Middle frontal gyrus (tissue), 1 donor: ENCODE data around the gene DGKG.

ENCODE experiments used
- DNase-seq: peaks from one replicate; pipeline ENCODE4 v3.0.0-alpha.2; 2015; ENCODE audit warnings: low spot score; ENCODE audit errors: extremely low spot score

DGKG gene

DNA sequence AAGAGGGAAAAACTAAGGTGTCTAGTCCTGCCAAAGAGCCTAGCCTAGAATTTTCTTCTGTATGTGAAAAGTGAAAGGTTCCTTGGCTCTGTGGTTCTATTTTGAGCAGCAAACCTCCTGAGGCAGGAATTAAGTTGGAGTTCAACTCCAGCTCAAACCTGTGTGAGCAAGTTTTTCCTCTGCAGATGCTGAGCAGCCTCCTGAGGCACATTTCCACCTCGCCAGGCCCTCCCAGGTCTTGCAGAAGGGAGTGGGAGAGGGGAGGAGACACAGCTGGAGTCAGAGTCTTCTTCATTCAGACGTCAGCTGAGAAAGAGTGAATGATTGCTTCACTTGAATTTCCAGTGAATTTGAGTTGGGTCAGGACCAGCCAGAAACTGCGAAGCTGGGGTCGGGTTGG, 183.6 kb downstream of the DGKG start:
- DNase-seq = no peak

DNA sequence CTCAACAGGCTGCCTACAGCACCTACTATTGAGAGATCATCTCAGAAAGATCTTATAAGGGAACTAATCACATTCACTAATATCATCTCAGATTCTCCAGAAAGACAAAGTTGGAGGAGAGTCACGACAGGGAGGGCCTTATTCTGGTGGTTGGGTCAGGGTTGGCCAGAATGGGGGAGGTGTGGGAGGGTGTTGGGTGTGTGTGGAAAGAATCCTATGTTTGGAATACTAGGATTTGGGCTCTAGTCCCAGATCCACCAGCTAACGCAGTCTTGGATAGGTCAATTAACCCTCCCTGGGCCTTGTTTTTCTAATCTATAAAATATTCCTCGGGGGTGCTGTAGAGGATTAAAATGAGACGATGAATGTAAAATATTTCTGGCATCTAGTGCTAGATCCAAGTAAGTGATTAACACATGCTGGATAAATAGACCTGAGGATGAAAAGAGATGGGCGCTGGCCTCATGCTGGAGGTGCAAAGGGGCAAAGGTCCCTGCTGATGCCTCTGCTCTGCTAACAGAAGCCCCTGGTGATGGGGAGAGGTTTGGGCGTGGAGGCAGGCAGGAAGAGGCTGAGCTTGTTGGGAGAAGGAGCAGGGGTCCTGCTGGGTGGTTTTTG, 185.6 kb downstream of the DGKG start:
- no peak for DNase-seq

DNA sequence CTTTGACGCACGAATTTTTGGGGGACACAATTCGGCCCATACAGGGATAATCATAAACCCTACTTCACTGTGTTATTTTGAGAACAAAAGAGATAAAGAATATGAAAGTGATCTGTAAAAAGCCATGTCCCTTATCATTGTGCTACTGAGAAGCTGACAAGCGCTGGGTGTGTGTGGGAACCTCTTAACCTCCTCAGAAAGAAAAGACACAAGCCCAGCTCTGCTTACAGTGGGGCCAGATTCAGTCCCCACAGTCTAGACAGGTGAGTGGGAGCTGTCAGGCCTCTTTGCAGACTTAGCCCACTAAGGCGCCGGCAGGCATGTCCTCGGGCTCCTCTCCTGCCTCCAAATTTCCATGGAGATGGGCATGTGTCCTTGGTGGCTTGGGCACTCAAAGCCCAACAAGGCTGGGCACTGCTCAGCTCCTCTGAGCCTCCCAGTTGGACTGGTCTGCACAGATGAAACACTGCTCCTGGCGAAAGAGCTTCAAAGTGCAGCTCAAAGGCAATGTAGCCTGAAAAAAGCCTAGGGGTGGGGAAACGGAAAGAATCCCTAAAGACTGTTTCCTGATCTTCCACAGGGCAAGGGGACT, 188.7 kb downstream of the DGKG start:
- no peak for DNase-seq

DNA sequence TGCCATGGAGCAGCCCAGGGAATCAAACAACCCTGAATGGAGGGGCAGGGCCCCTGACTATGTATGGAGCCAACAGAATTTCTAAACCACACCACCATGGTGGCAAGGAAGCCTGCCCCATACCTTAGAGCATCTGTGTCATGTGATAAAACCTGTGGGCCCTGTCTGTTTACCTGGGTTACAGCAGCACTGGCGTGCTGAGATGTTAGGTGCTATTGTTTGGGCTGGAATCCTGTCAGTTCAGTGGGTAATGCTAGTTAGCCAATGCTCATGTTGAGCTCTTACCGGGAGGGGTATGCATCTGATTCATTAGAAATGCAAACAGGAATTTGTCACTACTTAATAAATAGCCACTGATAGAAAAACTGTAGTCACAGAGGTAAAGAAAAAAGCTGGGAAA, 189.7 kb downstream of the DGKG start:
- DNase-seq = no peak

DNA sequence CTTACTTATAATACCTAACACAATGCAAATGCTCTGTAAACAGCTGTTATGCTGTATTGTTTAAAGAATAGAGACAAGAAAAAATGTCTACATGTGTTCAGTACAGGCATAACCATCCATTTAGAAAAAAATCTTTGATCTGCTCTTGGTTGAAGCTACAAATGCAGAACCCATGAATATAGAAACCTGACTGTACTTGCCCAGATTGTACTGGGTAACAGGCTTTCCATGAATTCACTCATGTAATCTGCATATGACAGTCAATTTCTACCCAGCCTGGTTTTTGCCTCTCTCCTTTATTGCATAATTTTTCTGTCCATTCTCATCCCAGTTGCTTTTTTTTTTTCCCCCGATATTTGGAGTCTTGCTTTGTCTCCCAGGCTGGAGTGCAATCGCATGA, 190.5 kb downstream of the DGKG start:
- no peak for DNase-seq

DNA sequence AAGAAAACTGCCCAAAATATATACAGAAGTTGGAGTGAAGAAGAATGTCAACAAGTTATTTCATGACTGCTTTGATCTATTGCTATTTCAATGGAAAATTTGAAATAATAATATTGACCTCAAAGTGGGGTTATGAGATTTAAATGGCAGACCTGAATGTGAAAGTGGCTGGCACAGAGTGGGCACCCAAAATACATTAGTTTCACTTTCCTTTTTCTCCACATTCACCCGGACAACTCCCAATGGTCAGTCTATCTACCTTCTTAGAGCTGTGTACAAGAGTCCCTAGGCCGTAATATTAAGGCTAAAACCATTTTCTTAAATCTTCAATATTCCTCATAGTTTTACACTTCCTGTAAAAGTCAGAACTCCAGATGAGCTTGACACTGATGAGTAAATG, 191.5 kb downstream of the DGKG start:
- no peak for DNase-seq

DNA sequence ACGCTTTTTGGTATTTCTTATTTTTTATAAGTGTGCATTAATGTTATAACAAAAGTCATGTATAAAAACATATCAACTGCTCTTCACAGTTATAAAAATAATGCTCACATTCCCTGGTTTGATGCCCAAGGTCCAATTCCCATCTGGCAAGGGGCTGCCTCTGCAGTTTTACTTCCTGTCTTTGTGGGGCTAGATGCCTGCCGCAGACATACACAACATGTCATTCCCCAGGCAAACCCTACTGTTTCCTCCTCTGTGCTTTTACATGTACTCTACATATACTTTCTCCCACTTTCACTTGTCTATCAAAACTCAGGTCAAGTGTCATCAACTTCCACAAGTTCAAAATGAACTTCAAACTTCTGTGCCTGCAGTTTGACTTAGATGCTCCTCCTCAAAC, 192.7 kb downstream of the DGKG start:
- DNase-seq = no peak

DNA sequence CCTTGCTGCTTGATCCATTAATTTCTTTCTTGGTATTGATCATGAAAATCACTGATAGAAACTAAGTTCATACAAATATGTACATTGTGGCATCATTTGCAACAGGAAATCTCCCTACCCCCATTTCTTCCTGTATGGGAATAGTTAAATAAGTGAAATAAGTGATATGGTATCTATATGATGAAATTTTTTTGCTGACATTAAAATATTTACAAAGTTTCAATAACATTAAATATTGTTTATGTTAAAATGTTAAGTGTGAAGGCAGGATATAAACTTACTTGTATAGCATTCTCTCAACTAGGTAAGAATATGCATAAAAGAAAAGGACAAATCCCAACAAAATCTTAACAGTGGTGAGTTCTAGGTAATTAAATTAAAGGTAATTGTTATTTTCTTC, 193.1 kb downstream of the DGKG start:
- DNase-seq = no peak

DNA sequence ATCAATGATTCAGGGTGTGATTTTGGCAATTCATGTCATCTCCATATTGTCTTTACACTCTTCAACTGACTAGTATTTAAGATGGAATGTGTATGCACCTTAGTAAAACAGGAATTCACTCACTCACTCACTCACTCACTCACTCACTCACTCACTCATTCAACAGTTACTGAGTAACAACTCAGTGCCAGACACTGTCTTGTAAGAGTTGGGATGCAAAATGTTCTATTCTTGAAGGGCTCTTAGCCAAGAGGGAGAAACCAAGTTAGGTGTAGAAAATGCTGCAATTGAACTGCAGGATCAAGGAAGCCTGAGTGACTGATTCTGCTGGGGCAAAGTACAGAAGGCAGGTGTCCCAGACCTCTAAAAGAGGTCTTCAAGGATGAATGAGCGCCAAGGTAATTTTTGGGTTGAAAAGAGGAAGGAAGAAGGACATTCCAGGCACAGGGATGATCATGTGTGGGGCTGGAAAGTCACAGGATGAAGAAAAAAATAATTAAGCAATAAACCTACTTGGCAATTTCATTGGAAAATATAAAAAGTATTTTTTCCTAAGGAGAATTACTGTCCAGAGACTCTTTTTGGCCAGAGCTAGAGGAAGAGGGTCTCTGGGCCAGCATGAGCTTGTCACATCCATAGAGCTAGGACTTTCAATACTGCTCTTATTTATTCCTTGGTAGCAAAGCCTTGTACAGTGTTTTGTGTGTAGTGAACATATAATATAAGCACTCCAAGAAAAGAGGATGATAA, 194.2 kb downstream of the DGKG start:
- DNase-seq = peak; percentile 13

DNA sequence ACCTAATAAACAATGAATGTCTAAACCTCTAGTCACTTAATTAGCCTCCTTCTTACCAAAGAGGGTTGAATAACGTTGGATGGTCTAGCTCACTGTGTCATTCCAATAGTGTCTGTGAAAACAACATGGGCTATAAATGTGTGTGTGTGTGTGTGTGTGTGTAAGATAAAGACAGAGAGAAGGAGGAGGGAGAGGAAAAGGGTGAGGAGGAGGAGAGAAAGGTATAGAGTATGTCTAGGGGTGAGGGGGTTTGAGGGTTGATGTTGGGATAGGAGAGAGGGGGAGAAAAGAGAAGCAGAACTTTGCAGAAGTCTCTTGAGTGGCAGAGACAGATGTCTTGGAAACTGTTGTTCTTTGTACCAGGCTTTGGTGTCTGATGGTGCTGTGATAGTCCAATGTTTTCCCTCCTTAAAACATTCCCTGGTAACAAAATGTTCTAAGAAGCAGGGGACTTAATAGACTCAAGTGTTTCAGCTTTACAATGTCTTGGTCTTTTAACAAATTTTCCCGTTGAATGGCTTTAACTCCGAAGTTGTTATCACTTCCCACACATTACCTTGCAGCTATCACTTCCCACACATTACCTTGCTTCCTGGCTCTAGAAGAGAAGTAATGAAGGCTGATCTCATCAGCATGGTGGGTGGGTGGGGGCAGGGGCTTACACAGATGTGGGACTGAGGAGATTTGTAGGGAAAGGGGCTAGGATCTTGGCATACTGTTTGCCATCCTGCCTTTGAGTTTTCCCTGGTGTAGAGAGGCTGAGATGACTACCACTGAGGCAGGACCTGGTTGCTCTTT, 195.3 kb downstream of the DGKG start:
- DNase-seq = peak; percentile 16

DNA sequence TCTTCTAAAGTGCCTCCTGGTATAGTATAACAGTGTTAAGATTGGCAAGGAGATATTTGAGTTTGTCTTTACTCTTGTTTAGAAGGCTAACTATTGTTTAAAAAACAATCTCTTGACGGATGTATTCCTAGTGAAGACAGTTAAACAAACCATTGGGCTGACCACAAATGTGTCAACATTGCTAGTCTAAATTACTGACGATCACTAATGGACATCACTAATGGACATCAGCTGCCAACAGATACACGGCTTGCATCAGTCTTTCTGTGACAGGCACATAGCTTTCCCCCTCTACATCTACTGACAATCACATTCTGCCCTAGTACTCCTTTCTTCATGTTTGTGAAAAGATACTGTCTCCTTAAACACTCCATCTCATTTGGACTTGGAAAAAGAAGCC, 196.0 kb downstream of the DGKG start:
- DNase-seq = no peak

DNA sequence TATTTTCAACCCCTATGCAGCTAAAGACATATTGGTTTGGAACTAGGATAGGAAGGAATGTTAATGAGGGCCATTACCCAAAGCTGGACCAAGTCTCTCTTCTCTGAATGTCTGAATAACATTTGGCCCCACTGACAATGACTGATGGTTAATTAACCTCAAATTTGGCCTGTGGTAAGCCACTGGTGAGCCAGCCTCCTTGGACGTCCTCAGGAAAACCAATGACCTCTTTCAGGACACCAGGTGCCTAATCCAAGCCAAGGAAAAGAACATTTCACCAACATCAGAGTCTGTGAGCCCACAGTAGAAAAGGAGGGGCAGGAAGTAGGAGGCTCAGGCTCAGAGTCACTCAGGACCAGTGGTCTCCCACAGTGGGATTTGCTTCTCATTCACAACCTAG, 196.7 kb downstream of the DGKG start:
- no peak for DNase-seq

DNA sequence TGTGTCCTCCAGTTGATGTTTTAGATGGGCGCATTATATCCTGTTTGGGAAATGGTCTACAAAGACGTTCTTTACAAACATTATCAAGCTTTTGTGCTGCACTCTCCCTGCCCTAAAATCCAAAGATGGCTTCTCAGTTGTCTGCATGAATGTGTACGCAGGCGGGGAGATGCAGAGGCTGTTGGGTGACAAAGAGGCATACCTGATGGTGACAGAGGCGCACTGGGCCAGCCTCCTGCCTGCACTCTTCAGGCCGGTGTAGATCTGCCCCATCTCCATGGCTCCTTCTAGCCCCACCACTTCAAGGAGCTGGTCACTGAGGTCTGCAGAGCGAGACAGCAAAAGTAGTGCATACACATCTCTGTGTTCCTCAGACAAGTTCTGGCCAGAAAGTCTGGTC, 197.3 kb downstream of the DGKG start:
- no peak for DNase-seq

DNA sequence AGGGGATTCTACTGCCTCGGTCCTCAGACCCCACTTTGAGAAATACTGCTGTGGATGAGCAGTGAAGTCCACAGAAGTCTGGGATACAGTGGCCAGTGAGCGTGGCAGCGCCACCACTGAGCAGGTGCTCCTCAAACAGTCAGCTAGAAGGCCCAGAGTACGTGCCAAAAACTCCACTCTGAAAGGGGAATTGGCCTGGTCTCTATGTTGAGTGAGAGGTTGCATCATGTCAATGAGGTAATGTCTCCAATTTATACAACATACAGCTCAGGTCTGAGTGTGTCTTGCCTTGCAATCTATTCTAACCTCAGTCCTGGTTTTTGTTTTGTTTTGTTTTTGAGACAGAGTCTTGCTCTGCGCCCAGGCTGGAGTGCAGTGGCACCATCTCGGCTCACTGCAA, 199.8 kb downstream of the DGKG start:
- no peak for DNase-seq

DNA sequence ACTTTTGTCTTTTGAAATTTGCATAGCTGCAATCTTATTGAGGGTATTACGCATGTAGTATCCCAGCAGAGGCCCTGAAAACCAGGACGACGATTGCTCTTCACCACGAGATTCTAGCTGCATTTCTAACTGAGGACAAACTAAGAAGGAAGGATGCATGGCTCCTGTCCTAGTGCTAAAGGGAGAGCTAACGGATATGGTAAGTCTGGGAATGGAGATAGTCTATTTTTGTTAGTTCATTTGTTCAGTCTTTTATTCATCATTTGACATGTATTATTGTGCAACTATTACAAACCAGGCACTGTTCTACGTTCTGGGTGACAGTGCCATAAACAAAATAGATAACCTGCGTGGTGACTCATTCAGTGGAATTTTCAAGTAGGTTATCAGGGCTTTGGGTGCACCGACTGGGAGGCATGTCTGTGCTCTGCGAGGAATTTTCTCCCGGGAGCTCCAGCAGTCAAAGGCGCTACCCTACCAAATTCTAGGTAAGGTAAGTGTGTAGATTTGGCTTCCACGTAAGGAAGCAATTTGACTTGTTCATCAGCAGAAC, 201.3 kb downstream of the DGKG start:
- no peak for DNase-seq

DNA sequence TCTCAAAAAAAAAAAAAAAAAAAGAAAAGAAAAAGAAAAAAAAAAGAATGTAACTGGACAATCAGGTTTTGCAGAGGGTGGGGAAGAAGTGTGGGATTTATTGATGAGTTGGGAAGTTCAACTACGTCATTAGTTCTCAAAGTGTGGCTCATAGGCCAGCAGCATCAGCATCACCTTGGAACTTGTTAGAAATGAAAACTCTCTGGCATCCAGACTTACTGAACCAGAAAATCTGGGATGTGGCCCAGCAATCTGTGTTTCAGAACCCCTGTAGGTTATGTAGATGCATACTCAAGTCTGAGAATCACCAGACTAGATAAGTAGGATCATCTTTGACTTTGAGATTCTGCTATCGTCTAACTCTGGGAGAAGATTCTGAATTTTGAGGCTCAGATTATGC, 207.4 kb downstream of the DGKG start:
- no peak for DNase-seq

DNA sequence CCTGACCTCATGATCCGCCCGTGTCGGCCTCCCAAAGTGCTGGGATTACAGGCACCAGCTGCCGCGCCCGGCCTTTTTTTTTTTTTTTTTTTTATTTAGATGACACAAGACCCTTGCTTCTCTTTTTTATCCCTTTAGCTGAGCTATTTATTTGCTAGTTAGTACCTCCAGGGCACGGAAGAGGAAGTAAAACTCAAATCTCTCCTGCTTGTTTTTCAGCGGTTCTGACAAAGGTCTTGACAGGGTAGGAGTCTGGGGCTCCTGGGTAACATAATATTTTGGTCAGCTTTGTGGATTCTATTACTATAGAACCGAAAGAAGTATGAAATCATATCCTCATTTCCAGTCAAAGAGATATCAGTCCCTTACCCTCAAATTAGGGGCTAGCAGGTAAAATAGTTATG, 209.1 kb downstream of the DGKG start:
- no peak for DNase-seq

DNA sequence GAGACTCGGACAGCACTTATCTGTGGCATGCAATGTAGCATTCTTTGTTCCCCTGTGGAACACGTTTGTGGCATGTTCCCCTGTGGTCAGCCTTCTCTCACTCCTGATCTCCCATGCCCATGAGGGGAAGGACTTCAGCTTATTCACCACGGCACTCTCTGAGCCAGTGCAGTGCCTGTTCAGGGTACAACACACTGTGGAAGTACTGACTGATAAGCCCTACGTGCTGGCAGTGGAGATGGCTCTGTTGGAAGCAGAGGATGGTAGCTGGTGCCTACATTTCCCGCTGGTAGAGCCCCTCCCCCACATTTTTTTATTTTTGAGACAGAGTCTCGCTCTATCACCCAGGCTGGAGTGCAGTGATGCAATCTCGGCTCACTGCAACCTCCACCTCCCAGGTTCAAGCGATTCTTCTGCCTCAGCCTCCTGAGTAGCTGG, 209.7 kb downstream of the DGKG start:
- DNase-seq = no peak

DNA sequence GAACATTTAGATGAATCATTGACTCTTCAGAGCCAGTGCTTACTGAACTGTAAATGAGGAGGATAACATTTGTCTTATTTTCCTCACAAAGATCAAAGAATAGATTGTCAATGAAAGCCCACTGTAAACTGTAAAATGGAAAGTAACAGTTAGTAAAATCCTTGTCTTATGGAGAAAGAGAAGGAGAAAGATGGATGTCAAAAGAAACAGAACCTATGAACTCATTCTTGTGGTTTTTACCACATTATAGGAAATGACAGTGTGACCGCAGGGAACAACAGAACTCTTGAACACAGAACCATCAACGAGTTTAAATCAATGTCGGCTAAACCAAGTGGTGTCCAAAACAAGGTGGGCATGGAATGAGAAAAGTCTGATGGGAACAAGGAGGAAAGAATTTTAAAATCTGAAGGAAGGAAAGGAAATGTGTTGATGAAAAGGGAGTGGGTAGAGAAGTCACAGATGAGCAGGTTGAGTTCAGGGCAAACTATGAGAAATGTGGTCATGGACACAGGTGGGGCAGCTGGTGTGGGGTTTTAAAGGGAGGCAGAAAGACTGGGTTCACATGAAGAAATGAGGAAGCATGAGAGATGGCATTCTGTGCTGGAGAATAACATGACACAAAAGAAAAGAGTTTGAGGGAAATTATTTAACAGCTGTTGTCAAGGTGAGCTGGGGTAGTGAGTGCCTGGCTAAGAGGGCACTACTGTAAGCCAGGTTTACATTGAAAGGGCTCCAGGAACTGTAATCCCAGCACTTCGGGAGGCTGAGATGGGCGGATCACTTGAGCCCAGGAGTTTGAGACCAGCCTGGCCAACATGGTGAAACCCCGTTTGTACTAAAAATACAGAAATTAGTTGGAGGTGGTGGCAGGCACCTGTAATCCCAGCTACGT, 210.7 kb downstream of the DGKG start:
- DNase-seq = no peak

DNA sequence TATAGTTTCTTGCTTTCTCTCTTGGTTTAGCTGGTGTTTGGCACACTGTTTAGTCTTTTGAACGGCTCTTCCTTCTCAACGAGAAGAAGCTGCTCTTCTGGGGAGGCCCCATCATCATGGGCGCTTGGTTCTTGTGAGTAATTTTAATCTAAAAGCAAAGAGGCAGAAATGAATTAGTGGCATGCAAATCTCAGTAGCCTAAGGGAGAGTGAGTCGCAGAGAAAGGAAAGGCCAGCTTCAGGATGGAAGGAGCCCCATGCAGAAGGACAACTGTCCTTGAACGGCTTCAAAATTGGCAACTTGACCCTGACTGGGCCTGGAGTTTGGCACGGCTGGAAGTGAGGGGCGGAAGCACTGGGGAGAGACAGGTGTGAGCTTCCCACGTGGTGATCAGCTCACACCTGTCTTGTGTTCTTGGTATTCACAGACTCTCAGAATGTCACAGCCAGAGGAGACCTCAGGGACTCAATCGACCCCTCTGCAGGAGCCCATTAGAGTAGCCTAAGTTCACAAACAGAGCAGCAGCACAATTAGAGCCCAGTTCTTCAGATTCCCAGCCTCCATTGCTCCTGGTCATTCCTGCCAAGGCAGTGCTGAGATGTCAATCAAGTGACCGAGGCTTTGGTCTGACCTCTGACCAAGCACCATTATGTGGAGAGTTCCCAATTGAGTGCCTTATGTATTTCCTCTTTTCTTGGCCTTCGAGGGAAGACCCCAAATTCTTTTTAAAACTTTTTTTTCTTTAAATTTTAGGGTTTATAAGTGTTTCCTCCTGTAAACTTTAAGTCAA, 211.8 kb downstream of the DGKG start:
- no peak for DNase-seq
